DMS79 treated with DMSO at 0.1 percent for 48 hours (cell line): ENCODE measurements around the gene IFNGR1.
"Not testable (repeated sequence)": the region's sequence is repeated elsewhere in the genome, so short reads cannot be mapped to it uniquely, and the experiment has no call there.

Source experiments
- DNase-seq: peaks from one replicate; lab custom pipeline; 2025; lab: John Stamatoyannopoulos, UW

The IFNGR1 gene

GRCh38 chr6:137236581-137237355, 17.6 kb upstream of the IFNGR1 start:
- DNase-seq: no peak

- no peak for DNase-seq
Measured at GRCh38 chr6:137235686-137236085, 16.5 kb upstream of the IFNGR1 start.

DNA sequence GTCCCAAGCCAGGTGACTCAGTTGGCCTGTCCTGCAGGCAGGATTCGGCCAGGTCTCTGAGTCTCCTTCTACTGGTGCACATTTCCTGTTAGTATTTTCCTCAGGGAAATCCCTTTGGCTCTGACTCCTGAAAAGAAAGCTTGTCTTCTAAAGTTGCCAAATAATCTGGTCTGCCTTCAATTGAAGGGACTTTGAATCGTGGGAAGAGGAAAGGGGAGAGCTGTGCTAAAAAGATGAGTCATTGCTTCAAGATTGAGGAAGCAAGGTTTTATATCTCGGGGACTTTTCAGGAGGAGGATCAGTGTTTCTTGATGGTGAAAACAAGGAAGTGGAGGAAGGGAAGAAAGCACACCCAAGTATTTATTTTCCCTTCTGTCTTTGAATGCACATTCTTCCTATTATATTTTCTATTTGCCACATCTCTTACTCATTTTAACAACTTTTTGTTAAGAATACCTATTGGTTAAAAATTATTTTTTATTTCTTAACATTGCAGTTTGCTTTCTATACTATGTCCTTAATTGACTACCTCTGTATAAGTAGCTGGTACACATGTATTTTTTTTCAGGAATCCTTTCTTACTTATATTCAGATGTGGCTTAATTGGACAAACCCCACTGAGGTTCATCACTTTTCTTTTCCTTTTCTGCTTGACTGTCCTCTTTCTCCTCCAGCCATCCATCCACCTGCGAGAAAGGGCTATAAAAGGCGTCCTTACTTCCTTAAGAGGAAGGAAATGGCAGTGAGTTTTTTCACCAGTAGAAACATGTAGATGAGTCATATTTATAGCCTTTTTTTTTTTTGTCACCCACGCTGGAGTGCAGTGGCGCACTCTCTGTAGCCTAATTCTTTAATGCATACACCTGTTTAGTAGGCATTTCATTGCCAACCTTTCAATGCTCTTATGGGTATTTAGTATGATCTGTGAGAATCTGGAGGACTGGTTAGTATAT, 15.0 kb upstream of the IFNGR1 start:
- no peak for DNase-seq

DNA sequence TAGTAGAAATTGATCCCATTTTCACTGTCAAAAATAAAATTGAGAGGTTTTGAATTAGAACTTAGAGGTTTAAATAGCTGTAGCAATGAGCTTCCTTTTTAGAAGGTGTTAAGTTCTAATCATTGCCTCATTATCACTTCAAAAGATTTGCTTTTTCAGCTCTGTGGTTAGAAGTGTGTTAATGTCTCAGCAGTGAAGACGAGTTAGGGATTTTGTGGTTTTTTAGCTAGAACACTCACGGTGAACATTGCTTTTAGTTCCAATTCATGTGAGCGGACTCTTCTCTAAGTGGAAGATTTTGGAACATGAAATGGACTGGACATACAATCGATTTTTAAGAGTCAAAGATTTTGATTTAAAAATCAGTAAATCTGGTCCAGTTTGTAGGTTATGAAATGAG, 12.7 kb upstream of the IFNGR1 start:
- no peak for DNase-seq

GRCh38 chr6:137230956-137231555, 11.9 kb upstream of the IFNGR1 start:
- DNase-seq: no peak

DNA sequence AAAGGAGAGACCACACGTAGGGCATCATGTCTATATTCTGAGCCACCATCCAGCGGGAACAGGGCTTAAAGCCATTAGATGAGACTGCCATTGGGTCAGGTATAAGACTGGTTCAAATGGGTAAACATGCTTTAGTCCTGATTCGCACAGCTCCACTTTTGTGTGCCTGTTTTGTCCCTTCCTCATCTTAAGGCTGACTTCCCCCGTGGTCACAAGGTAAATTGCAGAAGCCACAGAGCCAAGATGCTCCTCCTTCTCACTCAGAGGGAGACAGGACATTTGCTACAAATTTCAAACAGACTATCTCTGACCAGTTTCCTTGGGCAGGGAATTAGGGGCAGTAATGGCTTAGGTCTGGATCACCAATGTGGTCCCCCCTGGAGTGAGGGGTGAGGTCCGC, 11.4 kb upstream of the IFNGR1 start:
- no peak for DNase-seq

DNA sequence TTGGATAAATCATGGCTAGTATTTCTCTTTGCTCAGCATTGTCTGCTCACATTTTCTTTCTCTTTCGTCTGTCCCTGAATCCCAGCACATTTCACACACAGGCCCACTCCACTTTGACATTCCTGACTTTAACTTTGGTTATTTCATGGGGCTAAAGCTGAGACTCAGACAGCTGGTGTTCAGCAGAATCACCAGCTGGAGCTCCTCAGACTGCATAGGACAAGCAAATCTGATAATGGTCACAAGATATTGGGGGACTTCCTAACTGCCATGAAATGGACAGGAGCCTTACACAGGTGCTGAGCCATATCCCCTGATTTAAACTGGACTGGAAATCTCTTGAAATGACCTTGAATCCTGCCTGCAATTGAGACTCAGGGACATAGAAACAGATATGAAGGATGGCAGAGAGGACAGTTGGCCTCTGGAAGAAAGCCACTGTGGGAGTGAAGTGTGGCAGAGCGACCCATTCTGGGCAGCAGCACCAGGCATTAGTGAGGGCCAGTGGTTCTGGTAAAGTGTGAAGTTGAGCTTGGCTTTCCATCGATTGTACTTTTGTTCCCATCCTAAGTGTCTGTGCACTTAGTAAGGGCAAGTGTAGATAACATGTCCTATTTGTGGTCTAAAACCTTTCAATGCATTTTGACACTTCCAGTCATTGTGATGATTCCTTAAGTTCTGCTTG, 10.0 kb upstream of the IFNGR1 start:
- no peak for DNase-seq

- DNase-seq: no peak
Measured at GRCh38 chr6:137227871-137228302, 8.7 kb upstream of the IFNGR1 start.

DNA sequence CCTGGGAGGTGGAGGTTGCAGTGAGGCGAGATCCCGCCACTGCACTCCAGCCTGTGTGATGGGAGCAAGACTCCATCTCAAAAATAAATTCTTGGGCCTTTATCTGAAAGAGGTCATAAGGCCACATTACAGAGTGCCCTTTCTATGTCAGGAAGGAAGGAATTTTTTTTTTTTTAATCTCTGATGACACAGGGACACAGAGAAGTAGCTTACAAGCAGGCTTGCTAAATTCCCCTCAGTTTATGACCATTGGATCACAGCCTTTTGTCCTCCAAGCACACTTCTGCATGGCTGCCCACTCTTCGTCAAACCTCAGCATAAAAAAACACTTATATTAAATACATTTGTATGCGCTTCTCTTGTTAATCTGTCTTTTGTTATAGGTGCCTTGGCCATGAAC, 7.5 kb upstream of the IFNGR1 start:
- DNase-seq: no peak

- no peak for DNase-seq
Measured at GRCh38 chr6:137224799-137225198, 5.6 kb upstream of the IFNGR1 start.

DNA sequence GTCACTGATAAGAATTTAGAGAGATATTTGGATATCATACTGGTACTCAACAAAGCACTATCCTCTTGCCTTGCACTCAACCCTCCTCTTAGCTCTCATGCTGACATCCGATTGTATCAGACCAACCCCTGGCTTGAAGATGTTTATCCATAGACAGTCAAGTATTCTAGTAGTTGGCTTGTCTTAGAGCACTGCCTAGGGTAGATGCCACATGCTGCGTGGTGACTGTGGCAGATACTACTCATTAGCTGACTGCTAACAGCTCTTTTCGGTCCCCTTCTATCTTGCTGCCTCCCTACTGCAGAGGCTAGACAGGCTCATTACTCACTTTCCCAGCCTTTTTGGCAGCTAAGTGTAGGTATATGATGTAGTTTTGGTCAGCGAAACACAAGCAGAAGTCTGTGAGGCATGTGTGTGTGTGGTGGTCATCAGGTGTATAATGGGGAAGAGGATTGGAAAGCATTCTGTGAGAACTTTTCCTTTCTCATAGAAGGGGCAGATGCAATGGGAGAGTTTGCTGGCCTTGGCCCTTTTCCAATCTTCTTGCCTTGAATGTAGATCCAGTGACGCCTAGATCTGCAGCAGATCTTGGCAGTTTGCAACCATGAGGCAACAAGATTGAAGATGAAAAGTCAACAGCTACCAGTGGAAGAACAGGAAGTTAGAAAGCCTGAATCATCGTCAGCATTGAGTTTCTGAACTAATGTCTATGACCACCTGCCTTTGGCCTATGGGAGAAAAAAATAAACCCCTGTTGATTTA, 4.4 kb upstream of the IFNGR1 start:
- no peak for DNase-seq

DNA sequence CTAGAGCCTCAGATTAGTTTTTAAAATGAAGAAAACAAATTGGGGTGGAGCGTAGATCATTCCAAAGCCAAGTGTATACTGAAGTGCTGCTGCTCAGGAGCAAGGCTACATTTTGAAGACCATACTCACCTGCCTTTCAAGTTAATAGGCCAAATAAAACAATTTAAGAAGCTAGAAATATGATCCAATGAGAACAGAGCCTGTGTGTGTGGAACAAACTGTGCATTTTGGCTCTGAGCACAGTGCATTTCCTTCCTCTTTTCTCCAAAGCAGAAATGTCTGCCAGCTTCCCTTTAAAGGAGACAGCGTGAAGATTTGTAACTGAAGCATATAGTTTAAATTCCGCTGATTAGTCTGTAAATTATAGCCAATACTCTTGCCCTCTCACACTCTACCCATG, 3.2 kb upstream of the IFNGR1 start:
- no peak for DNase-seq

DNA sequence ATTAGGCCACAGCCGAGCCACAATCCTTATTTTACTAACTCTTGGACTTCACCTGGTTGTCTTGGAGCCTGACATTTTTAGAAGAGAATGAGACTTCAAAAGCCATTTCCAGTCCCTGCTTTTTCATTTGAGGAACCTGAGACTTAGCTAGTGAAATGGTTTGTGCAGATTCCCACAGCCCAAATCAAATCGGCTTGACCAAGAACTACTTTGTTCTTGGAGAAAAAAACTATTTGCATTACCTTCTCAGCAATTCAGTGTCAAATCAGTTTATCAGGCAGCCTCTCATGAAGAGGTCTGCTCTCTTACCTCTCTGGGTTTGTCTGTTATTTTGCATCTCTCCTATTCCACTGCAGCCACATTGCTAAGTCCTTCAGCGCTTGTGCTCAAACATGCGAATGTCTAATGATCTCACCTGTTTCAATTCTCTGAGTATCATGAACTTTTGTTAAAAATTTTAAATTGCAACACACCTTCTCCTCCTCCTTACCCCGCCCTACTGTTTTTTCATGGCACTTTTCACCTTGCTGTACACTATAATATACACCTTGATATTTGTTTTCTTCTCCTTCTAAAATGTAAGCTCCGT, 573 bp upstream of the IFNGR1 start:
- DNase-seq: no peak

GRCh38 chr6:137218473-137218916, 690 bp downstream of the IFNGR1 start:
- DNase-seq: peak; percentile 72

DNA sequence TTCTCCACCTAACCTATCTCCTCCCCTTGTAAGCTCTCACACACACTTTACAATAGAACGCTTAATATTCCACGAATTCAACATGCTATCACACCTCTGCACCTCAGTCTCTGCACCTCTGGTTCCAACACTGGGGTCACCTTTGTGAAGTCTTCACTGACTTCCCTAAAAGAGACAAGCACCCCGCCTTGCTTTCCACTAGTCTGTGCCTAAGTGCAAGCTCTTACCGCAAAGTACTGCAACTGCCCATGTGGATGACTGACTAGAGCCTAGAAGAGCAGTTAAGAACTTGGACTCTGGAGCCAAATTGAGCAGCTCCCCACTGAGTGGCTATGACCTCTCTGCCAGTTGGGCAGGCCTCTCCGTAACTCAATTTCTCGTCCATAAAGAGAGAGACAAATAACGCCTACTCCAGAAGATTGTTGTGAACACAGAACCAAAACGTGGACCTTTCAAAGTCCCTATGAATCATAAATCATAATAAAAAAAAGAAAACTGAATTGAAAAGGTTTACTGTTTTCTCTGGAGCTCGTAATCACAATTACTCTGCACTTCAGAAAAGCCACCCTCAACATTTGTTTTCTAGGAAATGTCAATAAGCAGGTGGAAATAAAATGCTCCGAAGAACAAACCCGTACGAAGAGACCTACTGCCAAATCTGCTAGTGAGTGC, 1.2 kb downstream of the IFNGR1 start:
- peak; percentile 89 for DNase-seq

- DNase-seq: peak; percentile 88
Measured at GRCh38 chr6:137216875-137217553, 2.2 kb downstream of the IFNGR1 start.

GRCh38 chr6:137216106-137216505, 3.1 kb downstream of the IFNGR1 start:
- DNase-seq: no peak

GRCh38 chr6:137215630-137216029, 3.6 kb downstream of the IFNGR1 start:
- not testable (repeated sequence) for DNase-seq

- no peak for DNase-seq
Measured at GRCh38 chr6:137214931-137215330, 4.3 kb downstream of the IFNGR1 start.

- DNase-seq: no peak
Measured at GRCh38 chr6:137213813-137214212, 5.4 kb downstream of the IFNGR1 start.
